NT2/D1 (cell line): Measurements from ENCODE around the gene HPF1.
A peak's percentile ranks its signal among the peaks of the same experiment; 100 is the strongest.
"Not testable (repeated sequence)": the region's sequence is repeated elsewhere in the genome, so short reads cannot be mapped to it uniquely, and the experiment has no call there.

ENCODE experiments used
- DNase-seq: peaks from one replicate; pipeline ENCODE4 v3.0.0-alpha.2; 2011; ENCODE audit warnings: low read depth, low spot score
- H3K27me3 ChIP-seq: 2 replicates; pipeline ENCODE4 v1.6.0; 2011; ENCODE audit warnings: mild to moderate bottlenecking; ENCODE audit not compliant: insufficient read length, insufficient read depth
- H3K36me3 ChIP-seq: 2 replicates; pipeline ENCODE4 v1.6.1; 2011; ENCODE audit warnings: mild to moderate bottlenecking, low read length, mixed read lengths; ENCODE audit not compliant: insufficient read depth, insufficient read length
- H3K4me1 ChIP-seq: 2 replicates; pipeline ENCODE4 v1.5.1; 2011; ENCODE audit not compliant: insufficient read depth, insufficient read length
- H3K4me3 ChIP-seq: 2 replicates; pipeline ENCODE4 v1.5.1; 2011; ENCODE audit warnings: low read depth; ENCODE audit not compliant: insufficient read length
- H3K9ac ChIP-seq: 2 replicates; pipeline ENCODE4 v1.6.0; 2011; ENCODE audit warnings: low read depth; ENCODE audit not compliant: insufficient read length
- H3K9me3 ChIP-seq: 2 replicates; pipeline ENCODE4 v1.5.1; 2011; ENCODE audit warnings: mild to moderate bottlenecking, low read length; ENCODE audit not compliant: insufficient read depth
- SUZ12 ChIP-seq: IDR thresholded peaks from 2 replicates; pipeline ENCODE4 v1.6.1; 2011; ENCODE audit not compliant: insufficient read length, insufficient read depth; ENCODE audit errors: extremely low read depth
- YY1 ChIP-seq: IDR thresholded peaks from 2 replicates; pipeline ENCODE4 v1.6.1; 2011; ENCODE audit not compliant: insufficient read length, insufficient read depth
- ZNF274 ChIP-seq: IDR thresholded peaks from 2 replicates; pipeline ENCODE4 v1.6.1; 2011; ENCODE audit warnings: mild to moderate bottlenecking, low read depth, low read length

HPF1 gene

DNA sequence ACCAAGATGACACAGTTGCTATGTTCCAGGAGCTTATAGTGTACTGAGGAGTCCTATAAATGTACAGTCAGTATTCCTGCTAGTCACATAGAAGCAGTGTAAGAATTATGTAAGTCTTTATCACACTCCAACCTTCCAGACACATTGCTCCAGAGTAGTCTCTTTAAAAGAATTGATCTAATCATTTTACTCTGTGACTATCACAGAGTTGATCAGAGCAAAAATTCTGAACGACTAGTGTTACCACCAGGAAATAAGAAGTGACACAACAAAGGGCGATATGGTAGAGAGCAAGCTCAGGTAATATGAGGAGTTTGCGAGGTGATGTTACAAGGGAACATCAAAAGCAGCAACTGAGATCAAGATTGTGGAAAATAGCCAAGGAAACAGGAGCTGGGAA lies 9.0 kb upstream of the HPF1 start:
- Histone ChIP-seq H3K9me3 (no peaks in the 10 kb centered on the region), H3K4me3 (no peak overlapping the region), H3K4me1 (no peaks in the 10 kb centered on the region), H3K9ac (no peak overlapping the region), H3K36me3 (no peaks in the 10 kb centered on the region), H3K27me3 (no peaks in the 10 kb centered on the region)
- DNase-seq: no peak
- TF ChIP-seq ZNF274: no peak
- TF ChIP-seq SUZ12: no peak
- TF ChIP-seq YY1: no peak

DNA sequence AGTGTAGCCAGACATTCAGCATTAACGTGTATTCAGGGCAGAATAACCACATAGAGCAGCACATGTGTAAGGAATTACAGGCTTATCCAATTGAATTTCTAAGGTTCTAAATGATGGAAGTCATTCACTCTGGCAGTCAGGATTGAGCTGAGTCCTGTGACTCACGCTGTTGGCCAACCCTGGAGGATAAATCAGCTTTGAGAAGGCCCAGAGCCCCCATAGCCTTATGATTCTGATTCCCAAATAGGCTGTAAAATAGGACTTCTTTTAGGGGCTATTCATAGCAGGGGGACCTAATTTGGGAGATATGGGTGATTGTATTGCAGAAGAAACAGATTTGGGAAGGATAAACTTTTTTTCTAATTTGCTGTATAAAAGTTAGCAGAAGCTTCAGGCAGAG lies 8.1 kb upstream of the HPF1 start:
- no peak for TF ChIP-seq ZNF274
- TF ChIP-seq SUZ12: no peak
- TF ChIP-seq YY1: no peak
- H3K4me3 ChIP-seq: no peak overlapping the region
- no peak for DNase-seq
- H3K27me3 ChIP-seq: no peaks in the 10 kb centered on the region
- no peaks in the 10 kb centered on the region for H3K9me3 ChIP-seq
- H3K9ac ChIP-seq: no peak overlapping the region
- no peaks in the 10 kb centered on the region for H3K36me3 ChIP-seq
- H3K4me1 ChIP-seq: no peaks in the 10 kb centered on the region

DNA sequence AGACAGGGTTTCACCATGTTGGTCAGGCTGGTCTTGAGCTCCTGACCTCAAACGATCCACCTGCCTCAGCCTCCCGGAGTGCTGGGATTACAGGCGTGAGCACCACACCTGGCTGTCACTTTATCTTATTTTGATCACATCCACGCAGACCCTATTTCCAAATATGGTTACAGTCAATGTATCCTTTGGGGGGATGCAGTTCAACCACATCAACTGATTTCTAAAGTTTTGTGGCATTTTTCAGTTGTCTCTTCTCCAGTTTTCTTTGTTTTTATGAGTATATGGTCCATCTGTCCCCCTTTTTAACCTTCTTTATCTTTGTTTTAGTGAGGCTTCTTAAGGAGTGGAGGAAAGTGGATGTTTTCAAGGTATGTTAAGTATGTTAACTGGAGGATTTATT lies 4.1 kb upstream of the HPF1 start:
- Histone ChIP-seq H3K9me3 (no peaks in the 10 kb centered on the region), H3K27me3 (no peaks in the 10 kb centered on the region), H3K4me3 (no peak overlapping the region), H3K4me1 (no peaks in the 10 kb centered on the region), H3K36me3 (no peaks in the 10 kb centered on the region), H3K9ac (no peak overlapping the region)
- DNase-seq: no peak
- TF ChIP-seq SUZ12: no peak
- TF ChIP-seq ZNF274: no peak
- TF ChIP-seq YY1: no peak

DNA sequence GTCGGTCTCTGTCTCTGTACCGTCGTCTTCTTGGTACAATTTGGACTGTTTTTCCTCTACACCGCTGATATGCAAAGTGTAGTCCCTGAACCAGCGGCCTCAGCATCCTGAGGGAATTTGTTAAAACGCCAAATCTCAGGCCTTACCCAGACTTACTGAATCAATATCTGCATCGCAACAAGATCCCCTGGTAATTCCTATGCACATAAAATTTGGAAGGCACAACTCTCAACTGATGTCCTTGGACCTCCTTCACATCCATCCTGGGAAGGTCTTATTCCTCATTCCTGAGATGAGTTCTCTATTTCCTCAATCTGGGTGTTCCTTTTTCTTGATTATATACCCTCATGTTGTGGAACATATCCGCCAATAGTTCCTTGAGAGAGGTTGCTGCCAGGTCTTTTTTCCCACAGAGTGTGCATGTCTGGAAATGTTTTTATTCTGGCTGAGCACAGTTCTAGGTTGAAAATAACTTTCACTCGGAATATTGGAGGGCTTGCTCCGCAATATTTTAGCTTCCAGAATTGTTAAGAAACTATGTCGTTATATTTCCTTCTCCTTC lies 738 bp upstream of the HPF1 start:
- TF ChIP-seq YY1: no peak
- TF ChIP-seq SUZ12: no peak
- no peak for TF ChIP-seq ZNF274

DNA sequence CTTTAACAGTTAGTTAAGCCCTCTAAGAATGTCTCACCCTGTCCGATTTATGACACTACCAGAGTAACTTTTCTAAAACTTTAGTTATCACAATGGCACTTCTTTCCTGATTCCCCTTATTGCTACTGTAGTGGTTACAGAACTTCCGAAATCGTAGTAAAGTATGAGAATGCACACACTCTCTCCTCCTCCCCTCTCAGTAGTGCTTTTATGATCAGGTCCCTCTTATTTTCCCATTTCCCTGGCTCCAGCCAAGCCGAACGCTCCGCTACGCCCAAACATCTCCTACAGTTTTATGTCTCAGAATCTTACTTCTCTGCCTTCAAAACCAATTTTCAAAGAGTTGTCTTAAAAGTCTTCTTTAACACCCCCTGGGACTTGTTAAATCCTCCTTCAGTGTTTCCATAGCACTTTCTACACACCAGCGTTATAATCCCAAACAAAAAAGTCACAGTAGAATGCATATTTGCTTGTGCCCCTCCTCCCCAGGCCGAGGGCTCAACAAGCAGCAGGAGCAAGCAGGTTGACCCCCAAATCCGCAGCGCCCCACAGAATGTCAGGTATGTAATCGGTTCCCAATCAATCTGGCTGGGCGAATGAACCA lies 671 bp downstream of the HPF1 start:
- no peaks in the 10 kb centered on the region for H3K9me3 ChIP-seq
- no peaks in the 10 kb centered on the region for H3K4me1 ChIP-seq
- TF ChIP-seq SUZ12 (no peak), ZNF274 (no peak), YY1 (no peak)
- DNase-seq: no peak
- H3K36me3 ChIP-seq: peaks cover 11% of the 10 kb centered on the region
- H3K27me3 ChIP-seq: no peaks in the 10 kb centered on the region
- H3K9ac ChIP-seq: peak overlapping the region; percentile 85
- H3K4me3 ChIP-seq: peak overlapping the region; percentile 76

More for the DNA sequence above, 738 bp upstream of the HPF1 start:
- H3K36me3 ChIP-seq: peaks cover under 1% of the 10 kb centered on the region
- no peak overlapping the region for H3K9ac ChIP-seq
- no peaks in the 10 kb centered on the region for H3K9me3 ChIP-seq
- DNase-seq: no peak
- H3K27me3 ChIP-seq: no peaks in the 10 kb centered on the region
- H3K4me1 ChIP-seq: no peaks in the 10 kb centered on the region
- no peak overlapping the region for H3K4me3 ChIP-seq

DNA sequence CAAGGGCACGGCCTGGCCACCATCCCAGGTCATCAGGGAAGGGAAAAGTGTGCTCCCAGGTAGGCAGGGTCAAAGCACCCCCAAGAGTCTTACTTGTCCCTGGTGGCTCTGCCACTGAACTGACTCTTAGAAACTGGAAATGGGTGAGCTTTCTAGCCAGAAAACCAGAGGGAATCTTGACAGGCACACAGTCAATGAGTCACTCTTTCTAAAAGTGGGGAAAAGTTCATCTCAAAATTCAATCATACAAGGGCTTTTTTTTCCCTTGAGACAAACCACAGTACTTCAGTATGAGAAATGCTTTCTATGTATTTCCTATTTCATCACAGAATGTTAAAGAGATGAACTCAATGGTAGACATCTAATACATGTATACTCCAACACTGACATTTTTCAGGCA lies 12.5 kb downstream of the HPF1 start:
- no peak for TF ChIP-seq ZNF274
- TF ChIP-seq YY1: no peak
- TF ChIP-seq SUZ12: no peak
- DNase-seq: no peak
- Histone ChIP-seq H3K27me3 (no peaks in the 10 kb centered on the region), H3K9ac (no peak overlapping the region), H3K4me3 (no peak overlapping the region), H3K36me3 (peaks cover 15% of the 10 kb centered on the region), H3K4me1 (no peaks in the 10 kb centered on the region), H3K9me3 (no peaks in the 10 kb centered on the region)

DNA sequence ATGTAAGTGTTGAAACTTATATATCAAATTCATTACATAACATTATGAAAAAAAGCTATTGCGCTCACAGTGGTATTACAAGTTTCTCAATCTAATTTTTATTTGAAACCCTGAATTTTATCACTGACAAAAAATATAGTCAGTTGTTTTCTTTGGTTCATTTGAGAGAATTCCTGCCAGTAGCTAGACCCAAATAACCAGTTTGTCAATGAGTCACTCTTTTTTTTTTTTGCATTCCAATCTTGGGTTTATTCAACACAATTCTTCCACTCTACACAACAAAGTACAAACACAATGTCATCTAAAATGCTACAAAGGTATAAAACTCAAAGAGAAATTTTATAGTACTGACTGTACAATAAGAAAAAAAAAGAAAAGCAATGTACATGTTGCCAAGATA lies 13.1 kb downstream of the HPF1 start:
- Histone ChIP-seq H3K27me3 (no peaks in the 10 kb centered on the region), H3K36me3 (peaks cover 12% of the 10 kb centered on the region), H3K4me3 (no peak overlapping the region), H3K4me1 (no peaks in the 10 kb centered on the region), H3K9me3 (no peaks in the 10 kb centered on the region), H3K9ac (no peak overlapping the region)
- TF ChIP-seq ZNF274 (no peak), YY1 (no peak), SUZ12 (no peak)
- DNase-seq: no peak

DNA sequence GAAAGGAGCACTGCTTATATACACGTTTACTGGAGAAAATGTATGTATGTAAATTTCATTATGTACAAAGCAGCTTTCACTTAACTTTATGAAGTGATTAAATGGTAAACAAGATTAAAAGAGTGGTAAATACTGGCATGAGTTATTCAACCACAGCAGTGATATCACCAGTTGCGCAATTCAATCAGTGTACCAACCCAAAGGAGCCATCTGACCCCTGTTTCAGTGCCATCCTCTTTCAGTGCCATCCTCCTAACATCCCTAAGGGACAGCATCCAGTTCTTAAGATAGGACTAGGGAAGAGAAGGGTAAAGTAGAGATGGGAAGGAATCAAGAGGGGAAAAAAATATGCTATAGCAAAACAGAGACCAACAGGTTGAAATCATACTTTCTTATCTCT lies 16.2 kb downstream of the HPF1 start:
- no peak overlapping the region for H3K4me3 ChIP-seq
- no peak for DNase-seq
- H3K36me3 ChIP-seq: peaks cover 8% of the 10 kb centered on the region
- H3K9me3 ChIP-seq: no peaks in the 10 kb centered on the region
- H3K27me3 ChIP-seq: no peaks in the 10 kb centered on the region
- no peak overlapping the region for H3K9ac ChIP-seq
- TF ChIP-seq YY1 (no peak), ZNF274 (no peak), SUZ12 (no peak)
- H3K4me1 ChIP-seq: no peaks in the 10 kb centered on the region

DNA sequence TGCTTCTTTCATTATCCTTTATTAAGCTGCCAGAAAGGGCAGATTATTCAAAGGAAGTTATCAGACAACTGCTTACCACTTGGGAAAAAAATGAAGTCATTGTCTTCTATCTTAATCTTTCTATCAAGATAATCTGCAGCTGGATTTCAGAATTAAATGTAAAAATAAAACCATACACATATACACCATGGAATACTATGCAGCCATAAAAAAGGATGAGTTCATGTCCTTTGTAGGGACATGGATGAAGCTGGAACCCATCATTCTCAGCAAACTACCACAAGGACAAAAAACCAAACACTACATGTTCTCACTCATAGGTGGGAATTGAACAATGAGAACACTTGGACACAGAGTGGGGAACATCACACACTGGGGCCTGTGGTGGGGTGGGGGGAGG lies 19.1 kb downstream of the HPF1 start:
- H3K4me3 ChIP-seq, H3K4me1 ChIP-seq, DNase-seq, H3K9me3 ChIP-seq, H3K27me3 ChIP-seq, H3K9ac ChIP-seq: not testable (repeated sequence)
- H3K36me3 ChIP-seq: peaks cover 17% of the 10 kb centered on the region
